NCI-H226 (cell line): ENCODE measurements around the gene C9orf85.

Source experiments
- DNase-seq: peaks from one replicate; pipeline ENCODE4 v3.0.0-alpha.2; 2015

The C9orf85 gene

DNA sequence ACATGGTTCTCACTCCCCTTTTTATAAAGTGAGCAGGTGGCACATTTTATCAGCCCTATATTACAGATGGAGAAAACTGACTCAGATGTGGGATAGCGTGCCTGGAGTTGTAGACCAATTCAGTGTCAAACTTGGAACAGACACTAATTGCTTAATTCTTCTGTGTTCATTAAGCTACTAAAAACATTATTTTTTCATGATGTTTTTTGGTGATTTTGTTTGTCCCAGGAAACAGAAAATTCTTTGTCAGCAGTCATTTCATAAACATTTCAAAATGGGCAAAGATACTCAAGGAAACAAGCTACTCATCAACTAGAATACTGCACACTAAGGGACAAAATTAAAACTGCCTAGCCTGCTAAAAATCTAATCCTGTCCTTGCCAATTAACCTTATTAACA is 2.6 kb upstream of the C9orf85 start:
- no peak for DNase-seq

DNA sequence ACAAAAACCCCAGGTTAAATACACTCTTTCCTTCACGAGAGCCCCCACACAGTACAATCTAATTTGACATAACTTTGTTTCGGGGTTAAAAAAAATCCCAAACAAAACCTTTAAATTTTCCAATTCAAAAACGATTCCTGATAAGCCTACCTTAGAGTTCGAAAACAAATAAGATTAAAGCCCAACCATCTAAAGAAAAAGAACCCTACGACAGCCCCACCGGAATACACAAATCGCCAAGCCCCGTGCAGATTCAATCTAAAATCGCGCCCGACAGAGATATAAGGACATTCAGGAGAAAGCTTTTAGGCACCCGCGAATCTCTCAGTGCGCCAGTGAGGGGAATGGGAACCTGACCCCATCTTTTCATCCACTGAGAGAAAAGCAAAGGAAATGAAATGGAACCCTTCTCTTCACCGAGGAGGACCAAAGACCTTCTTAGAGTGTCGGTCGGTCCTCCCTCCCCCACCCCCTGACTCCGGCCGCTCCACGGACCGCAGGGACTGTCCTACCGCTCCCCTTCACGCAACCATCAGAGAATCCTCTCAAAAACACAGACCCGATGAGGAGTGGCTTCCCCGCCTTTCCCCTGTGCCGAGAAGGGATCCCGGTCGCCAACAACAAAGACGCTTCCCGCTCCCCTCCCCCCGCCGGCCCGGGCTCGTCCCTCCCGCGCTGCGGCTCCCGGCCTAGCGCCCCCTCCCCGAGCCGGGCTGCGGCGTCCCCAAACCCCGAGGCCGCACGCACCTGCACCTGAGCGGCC is 1.4 kb upstream of the C9orf85 start:
- DNase-seq = peak; percentile 1

DNA sequence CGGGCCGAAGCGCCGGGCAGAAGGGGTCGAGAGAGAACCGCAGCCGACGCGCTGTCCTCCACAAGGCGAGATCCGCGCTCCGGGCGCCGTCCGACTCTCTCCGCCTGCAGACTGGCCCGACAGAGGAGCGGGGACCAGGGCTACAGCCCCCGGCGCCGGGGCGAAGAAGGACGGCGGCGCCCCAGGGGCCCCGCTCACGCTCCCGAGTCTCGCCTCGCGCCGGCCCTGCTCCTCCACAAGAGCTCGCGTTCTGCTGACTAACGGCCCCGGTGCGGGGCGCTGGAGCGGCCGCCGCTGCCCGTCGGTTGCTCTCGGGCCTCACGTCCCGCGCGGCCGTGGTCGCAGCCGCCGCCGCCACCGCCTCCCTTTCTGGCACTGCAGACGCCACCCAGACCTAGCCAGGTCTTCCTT is 784 bp upstream of the C9orf85 start:
- no peak for DNase-seq

DNA sequence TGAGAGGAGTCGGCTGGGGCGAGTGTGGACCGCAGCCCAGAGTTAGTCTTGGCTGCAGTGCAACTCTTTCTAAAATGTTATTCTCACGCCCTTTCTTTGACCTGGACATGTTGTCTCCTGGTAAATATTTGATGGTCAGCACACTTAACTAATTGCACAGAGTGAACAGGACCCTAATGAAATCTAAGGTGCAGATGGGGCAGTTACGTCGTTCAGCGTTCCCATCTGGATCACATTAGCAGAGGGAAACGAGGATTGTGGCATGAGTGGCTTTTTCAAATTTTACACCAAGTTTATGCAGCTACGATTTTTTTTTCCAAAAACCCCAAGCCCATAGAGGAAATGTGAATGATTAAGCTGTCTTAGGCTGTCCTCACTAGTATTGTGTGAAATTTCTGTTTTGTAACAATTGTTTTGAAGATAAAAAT is 483 bp downstream of the C9orf85 start:
- DNase-seq = no peak

DNA sequence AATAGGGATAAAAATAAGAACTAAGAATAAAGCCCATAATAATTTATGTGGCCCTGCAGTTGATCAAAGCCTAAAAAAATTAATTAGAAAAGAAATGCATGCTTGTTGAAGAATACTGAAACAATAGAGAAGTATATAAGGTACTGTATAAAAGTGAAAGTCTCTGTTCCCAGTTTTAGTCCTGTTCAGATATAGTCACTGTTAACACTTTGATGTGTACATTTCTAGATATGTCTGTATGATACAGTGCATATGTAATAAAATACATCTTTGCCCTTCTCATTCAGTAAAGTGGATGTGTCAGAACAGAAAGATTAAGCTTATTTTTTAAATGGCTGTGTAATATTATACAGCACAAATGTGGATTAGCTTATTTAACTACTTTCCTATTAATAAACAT is 4.1 kb downstream of the C9orf85 start:
- DNase-seq = no peak

DNA sequence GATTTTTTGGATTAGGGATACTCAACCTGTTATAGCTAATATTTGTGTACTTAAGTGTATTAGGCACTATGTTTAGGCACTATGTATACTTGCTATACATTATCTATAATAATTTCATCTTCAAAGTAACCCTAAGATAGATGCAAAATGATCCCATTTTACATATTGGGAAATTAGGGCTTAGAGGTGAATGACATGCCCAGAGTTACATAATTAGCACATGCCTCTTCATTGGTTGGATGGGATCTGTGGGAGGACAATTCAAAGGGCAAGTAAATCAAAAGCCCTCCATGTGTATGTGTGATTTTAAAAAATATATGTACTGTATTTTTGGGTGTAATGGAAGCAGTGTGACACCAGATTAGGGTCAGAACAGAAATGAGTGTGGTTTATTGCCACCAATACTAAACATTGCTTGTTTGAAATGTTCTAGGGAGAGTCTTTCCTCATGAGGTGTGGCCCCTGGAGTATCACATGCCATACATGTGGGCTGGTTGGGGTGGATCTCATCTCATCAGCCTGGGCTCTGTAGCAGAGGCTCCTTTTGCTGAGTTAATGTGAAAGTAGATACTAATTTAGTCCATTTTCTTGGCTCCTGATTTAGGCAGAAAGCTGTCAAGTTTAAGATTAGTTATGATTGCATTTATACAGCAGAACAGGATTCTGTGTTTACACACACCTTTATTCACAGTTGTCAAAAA is 5.5 kb downstream of the C9orf85 start:
- DNase-seq = no peak

DNA sequence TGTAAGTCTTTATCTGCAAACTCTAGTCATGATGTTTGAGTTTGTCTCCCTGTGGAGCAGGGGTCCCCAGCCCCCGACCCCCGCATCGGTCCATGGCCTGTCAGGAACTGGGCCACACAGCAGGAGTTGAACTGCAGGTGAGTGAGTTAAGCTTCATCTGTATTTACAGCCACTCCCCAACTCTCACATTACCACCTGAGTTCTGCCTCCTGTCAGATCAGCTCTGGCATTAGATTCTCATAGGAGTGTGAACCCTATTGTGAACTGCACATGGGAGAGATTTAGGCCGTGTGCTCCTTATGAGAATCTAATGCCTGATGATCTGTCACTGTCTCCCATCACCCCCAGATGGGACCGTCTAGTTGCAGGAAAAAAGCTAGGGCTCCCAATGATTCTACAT is 7.0 kb downstream of the C9orf85 start:
- no peak for DNase-seq

DNA sequence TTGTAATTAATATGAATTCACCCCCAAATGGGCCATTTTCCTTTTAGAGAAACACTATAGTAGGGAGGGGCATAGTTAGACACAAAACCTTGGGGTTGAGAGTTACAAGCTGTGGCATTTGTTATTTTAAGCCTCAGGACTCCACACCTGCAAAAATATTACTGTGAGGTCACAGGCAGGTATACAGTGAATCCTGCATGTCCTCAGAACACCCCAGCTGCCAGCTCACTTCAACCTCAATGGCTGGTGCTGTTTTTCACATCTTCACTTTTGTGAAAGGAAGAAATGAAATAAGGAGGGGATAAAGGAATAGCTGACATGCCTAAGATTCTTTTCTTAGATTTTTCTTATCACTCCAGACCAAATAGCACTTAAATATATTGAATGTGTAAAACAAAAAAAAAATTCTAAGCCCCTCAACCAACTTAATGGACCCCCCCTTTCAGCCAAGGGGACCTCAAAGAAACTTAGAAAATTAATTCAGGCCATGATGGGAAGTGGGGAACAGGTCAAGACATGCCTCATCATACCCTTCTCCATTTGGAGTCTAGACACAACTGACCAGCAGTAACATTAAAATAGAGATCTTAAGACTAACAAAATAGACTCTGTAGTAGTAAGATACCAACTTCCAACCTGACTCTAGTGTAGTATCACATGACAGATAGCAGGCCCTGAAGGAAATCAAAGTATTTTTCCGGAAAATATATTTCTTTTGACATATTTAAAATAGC is 9.2 kb downstream of the C9orf85 start:
- no peak for DNase-seq

DNA sequence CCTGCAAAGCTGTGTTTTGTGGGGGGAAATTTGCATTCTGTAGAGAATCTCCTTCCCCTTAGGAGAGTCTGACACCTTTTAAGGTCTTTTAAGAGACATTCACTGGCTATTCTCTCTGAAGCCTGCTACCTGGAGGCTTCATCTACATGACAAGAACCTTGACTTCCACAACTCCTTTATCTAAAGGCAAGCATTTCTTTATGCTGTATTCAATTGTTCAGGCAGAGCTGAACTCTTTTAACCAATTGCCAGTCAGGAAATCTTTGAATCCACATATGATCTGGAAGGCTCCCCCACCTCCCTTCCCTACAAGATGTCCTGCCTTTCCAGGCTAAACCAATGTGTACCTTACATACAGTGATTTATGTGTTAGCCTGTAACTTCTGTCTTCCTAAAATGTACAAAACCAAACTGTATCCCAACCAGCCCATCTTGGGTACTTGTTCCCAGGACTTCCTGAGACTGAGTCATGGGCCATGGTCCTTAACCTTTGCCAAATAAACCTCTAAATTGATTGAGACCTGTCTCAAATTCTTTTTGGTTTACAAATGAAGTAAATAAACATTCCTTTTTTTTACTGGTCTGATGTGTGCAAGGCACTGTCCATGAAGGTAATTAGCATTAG is 9.9 kb downstream of the C9orf85 start:
- DNase-seq = no peak

DNA sequence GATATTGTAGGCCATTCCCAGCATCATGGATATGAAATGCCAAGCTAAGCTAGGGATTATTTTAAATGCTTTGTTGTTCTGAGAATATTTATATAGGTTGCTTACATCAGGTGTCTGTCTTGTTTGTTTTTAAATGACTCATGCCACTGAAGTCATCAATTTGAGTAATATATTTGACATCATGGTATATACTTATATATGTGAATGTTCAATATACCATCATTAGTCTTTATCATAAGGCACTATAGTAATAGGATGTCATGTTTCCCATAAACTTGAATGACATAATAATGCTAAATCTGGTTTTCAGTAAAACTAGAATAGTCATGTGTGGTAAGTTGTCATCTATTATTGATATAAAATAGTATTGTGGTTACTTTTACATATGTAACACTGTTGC is 13.1 kb downstream of the C9orf85 start:
- DNase-seq = no peak

DNA sequence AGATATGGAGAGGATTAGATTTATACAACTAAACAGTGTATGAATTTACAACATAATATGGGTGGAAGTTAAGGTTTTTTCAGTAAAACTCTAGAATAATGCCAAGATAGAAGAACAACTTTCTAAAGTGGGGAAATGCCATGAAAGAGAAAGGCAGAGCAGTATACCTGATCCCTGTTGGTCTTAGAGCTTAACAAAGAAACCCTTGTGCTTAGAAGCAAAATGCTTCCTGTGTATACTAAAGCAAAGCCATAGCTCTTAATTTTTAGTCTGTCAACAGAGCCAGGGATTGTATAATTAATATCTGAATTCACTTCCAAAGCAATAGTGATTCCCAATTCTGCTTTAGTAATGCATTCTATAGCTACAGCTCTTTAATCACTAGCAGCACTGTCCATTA is 14.4 kb downstream of the C9orf85 start:
- DNase-seq = no peak

DNA sequence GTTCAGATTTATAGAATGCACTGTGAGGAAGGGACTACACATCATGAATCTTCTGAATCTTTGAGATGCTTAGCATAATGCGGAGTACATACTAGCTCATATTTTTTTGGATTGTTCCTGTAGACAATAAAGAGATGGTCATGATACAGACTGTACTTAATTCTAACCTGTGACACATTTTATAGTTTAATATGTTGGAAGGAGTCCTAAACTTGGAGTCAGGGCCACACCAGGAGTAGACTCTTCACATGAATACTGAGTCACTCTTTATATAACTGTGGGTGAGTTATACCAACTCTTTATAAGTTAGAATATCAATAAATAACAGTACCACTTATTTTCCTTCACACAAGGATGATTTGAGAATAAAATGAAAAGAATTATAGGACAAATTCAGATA is 16.9 kb downstream of the C9orf85 start:
- DNase-seq = no peak

DNA sequence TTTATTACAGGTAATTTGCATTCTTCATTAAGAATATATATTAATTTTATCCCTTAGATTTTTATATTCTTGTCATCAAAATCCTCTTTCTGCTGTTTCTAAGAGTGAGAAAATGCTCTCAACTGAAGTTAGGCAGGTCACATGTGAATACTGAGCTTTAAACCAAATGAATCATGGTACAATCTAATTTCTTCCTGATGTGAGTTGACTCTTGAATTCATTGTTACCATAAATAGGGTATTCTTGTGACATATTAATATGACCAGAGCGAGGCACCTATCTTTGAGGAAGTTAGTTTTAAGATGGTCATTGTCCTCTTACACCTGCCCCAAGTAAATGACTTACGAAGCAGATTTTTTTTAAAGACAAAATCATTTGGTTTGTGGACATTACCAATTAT is 17.4 kb downstream of the C9orf85 start:
- DNase-seq = no peak

DNA sequence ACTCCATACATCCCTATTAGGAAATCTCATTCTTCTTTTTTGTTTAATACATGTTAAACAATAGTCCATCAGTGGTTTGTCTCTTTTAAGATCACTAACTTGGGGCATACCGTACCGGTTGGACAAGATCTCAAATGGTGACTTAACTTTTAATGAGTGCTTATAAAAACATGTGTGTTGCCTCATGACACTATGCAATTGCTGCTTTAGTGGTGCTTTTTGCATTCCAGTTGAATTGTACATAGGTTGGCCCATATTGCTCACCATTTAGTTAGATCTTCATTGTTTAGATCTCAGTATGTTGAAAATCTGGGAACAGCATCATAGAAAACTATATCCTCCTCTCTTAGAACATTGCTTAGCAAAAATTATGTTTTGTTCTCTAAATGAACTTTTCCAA is 17.8 kb downstream of the C9orf85 start:
- no peak for DNase-seq

DNA sequence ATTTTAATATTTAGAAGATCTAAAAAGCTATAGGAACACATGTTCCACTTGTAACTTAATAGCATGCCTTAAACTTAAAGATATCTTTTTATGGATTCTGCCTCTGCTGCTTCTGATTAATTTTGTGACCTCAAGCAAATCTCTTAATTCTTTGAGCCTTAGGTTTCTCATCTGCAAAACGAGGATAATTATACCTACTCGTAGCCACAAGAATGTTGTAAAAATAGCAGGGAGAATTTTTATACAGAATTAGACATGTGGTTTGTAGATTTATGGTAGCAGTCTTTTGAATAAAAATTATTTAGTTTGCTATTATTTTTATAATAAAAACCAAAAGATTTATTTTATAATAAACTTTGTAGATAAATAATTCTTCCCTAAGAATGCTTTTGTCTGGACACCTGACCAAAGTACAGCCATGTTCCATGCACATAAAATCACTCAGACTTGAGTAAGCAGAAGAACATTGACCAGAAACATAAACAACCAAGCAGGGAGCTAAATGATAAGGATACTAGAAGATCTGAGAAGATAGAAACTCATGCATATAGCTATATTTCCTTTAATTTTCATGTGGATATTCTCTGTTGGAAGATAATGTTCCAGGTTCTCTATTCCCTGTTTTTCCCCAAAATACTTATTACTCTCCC is 18.5 kb downstream of the C9orf85 start:
- DNase-seq = no peak

DNA sequence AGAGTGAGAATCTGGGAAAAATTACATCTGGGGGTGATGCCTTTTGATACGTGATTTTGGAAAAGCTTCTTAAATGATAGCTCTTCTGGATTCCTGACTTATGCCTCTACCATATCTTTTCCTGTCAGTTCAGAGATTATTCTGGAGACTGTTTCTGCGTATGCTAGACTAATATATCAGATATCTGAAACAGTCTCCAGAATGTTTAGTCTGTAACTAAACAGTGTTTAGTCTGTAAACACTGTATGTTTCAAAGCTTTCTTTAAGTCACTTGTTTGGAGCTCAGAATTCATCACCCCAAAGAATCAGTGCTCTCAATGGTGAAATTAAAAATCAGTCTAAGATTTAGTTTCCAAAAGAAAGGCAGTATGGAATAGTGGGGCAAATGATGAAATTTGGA is 19.7 kb downstream of the C9orf85 start:
- DNase-seq = no peak

DNA sequence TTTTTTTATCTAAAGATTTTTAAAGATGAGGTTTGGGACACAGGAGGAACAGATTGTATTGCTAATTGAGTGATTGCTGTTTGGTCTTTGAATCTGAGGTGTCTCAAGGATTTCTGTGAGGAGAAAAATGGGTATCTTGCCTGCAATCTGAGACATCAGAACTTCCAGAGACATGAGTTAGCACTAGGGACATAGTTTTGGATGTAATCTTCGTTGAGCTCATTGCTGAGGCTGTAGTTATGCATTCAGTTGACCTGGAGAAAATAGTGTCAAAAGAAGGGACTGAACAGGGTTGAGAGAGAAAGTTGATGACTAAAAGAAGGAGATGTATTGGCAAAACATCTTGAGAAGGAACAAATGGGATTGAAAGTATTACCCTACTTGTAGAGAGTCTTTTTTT is 24.6 kb downstream of the C9orf85 start:
- DNase-seq = no peak

DNA sequence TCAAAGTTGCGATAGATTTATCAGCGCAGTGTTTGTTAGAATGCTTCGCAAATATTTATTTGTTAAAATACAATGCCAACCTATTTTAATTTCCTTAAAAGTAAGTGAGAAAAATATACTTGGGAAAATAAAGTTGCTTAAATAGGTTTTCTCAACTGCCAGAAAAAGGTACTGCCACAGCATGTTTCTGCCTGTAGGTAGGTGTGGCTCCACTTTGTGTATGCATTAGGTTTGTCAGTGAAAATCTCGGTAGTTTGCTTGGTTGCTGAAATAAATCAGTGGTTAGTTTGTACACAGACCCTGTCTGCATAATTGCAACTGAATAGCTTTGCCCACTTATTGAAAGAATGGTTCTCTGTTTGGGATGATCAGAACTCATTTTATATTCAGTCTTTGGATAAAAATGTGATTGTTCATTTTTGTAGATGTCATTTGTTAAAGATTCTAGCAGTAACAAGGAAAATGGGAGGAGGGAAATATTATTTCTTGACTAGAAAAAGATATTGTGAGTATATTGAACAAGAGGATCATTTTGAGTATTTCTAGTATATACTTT is 25.7 kb downstream of the C9orf85 start:
- no peak for DNase-seq

DNA sequence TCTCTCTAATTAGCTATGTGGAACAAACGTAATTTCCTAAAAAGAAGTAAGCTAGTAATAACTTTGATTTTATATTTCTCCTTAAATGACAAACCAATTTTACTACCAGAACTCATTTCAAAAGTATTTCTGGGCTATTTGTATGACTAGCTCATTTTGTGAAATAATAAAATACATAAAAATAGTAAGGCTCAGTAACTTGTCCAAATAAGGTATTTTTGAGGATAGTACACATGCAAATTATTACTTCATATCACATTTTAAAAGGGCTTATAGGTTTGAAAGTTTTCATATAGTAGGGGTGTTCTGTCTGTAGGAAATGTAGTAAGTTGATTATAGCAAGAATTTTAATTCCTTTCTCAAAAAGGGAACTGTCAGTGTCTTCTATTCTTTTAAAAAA is 26.5 kb downstream of the C9orf85 start:
- no peak for DNase-seq

DNA sequence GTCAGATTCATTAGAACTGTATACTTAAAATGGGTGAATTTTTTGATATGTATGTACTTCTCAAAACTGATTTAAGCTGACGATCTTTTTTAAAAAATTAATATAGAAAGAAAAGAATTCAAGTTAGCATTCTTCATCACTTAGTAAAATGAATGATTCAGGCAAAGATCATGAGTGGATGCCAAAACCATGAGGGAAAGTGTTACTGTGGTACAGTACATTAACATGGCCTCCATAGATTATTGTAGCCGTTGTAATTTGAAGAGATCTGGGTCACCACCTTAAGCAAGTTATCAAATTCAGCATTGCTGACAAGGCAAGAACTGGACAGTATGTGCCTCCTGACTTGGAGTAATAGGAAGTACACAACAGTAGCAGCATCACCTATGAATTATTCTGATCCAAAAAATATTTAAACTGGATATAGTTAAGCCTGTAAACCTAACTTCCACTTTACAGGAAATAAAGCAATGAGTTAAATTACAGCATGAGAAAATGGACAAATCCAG is 29.7 kb downstream of the C9orf85 start:
- peak; percentile 20 for DNase-seq

DNA sequence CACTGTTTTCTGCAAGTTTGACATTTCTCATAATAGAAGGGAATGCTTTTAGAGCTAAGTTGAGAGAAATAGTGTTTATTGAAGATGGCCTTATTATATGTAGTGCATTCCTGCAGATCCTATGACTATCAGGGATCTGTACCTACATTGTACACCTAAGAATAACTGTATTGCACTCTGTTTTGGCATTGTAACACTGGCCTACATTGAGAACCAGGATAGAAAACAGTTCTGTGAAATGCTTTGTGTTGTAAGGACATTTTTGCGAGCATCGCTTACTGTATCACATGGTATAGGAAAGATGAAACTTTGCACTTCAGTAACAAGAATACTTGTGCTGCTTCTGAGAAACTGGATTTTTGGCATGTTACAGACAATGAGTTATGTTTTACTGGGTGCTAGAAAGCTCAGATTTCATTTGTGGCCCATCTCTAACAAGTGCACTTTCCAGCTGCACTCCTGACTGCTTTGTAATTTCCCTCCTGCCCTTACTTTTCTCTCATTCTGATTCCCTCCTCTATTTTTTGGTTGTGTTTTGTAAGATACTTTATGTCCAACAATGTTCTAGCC is 30.6 kb downstream of the C9orf85 start:
- no peak for DNase-seq

DNA sequence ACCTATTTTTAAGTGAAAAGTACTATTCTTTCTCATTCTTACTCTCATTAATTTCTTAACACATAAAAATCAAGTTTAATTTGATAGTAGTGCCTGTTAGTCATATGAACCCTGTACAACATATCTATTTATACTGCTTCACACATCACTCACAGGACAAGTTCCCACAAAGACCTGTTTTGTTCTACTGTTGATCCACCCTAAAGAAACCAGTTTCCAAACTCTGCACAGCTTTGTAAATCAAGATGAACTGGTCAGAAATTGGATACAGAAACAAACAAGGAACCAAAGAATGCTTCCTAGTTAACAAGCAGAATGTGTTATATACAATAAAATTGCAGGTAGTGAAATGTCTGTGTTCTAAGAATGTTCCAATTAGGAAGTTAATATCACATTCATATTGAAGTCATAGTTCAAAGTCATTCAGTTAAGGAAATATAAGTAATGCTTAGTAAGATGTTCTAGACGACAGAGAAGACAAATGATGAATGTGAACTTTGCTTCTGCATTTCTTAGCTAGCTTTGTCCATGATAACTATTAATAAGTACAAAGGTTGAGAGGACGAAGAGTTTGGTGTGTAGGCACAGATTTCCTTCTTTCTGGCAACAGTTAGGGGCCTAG is 33.4 kb downstream of the C9orf85 start:
- DNase-seq = no peak
